Gastrocnemius medialis (tissue), 4 donors: Measurements from ENCODE around the gene WFDC5. TPM values are rescaled to one million over a fixed set of nuclear protein-coding genes. Genes with fewer than 3 reads are reported as not detected.

Experiments used
- ATAC-seq, 2 donors: fragments of 150-250 bp; one replicate each; pipeline ENCODE4 v1.9.1; 2016
- DNase-seq, 2 donors: peaks; one replicate each; pipeline ENCODE4 v3.0.0-alpha.2; 2019
- H3K27ac ChIP-seq, 4 donors: fragments of 200-600 bp; sonication (generic); 1 replicate in 1 of 4; 2 replicates in 3 of 4; pipeline ENCODE4 v1.5.1; 2016 to 2018; ENCODE audit warnings: mild to moderate bottlenecking in 2 of 4, moderate library complexity in 1 of 4
- H3K27me3 ChIP-seq, 3 donors: fragments of 200-600 bp; sonication (generic) in 2 of 3; 1 replicate in 1 of 3; 2 replicates in 2 of 3; pipeline versions ENCODE4 v1.5.1 to v1.6.0; 2016 to 2019; ENCODE audit warnings: mild to moderate bottlenecking in 1 of 3, moderate library complexity in 1 of 3
- H3K36me3 ChIP-seq, 2 donors: fragments of 200-600 bp; sonication (generic) in 1 of 2; one replicate each; pipeline ENCODE4 v1.5.1; 2017 to 2018
- H3K4me1 ChIP-seq, 2 donors: fragments of 200-600 bp; sonication (generic) in 1 of 2; one replicate each; pipeline ENCODE4 v1.5.1; 2016 to 2017; ENCODE audit warnings: mild to moderate bottlenecking in 2 of 2
- H3K4me3 ChIP-seq, 4 donors: fragments of 200-600 bp; sonication (generic) in 3 of 4; 1 replicate in 1 of 4; 2 replicates in 3 of 4; pipeline ENCODE4 v1.5.1; 2016 to 2019; ENCODE audit warnings: mild to moderate bottlenecking in 2 of 4
- H3K9me3 ChIP-seq, 3 donors: fragments of 200-600 bp; sonication (generic) in 2 of 3; 1 replicate in 1 of 3; 2 replicates in 2 of 3; pipeline ENCODE4 v1.5.1; 2016 to 2019
- POLR2A ChIP-seq, 2 donors: fragments of 450-650 bp; IDR thresholded peaks; one replicate each; pipeline ENCODE4 v1.6.1; 2017; ENCODE audit warnings: antibody characterized with exemption in 2 of 2, mild to moderate bottlenecking in 2 of 2, moderate library complexity in 2 of 2
- in situ Hi-C, 4 donors: fragments of 200-750 bp; cut with MboI; loops; one replicate each; pipeline versions ENCODE4 v1.15.0 to v1.8.0; 2017; ENCODE audit warnings: low sequenced_read_pairs in 4 of 4
- intact Hi-C: fragments of 100-400 bp; cut with DNase I; formaldehyde crosslinking; loops from one replicate; pipeline ENCODE4 v1.15.1; 2023; ENCODE audit warnings: low total_unique reads
- total RNA-seq, 4 donors: library from RNA; depleted of rRNA; stranded (reverse); fragments of >200 nt; gene quantifications; one replicate each; pipeline versions ENCODE4 v1.1.0 to v1.2.3, GENCODE V29; 2016
- TF ChIP-seq, protein P1 (sequence below), 5 experiments: fragments of 450-650 bp in 3 of 5; fragments of 200-600 bp in 2 of 5; sonication (generic) in 2 of 5; IDR thresholded peaks in 4 of 5; conservative IDR thresholded peaks in 1 of 5; 1 replicate in 4 of 5; 2 replicates in 1 of 5; pipeline ENCODE4 v1.5.1; 2016 to 2019; ENCODE audit warnings: antibody characterized with exemption in 5 of 5, mild to moderate bottlenecking in 3 of 5, moderate library complexity in 3 of 5

WFDC5 gene
- total RNA-seq, 4 donors from 2014 or later = not detected

- Histone ChIP-seq H3K36me3 (no peaks in the 10 kb centered on the region), H3K4me1 (no peaks in the 10 kb centered on the region), H3K27me3 (no peaks in the 10 kb centered on the region), H3K9me3 (no peaks in the 10 kb centered on the region), H3K27ac (no peak overlapping the region), H3K4me3 (no peak overlapping the region)
- intact Hi-C loops = no loop called here
- in situ Hi-C loops = no loop called here
- no peak for ATAC-seq
- TF ChIP-seq POLR2A (IDR thresholded peaks at IDR 0.05) = no peak
- TF ChIP-seq, protein P1, sequence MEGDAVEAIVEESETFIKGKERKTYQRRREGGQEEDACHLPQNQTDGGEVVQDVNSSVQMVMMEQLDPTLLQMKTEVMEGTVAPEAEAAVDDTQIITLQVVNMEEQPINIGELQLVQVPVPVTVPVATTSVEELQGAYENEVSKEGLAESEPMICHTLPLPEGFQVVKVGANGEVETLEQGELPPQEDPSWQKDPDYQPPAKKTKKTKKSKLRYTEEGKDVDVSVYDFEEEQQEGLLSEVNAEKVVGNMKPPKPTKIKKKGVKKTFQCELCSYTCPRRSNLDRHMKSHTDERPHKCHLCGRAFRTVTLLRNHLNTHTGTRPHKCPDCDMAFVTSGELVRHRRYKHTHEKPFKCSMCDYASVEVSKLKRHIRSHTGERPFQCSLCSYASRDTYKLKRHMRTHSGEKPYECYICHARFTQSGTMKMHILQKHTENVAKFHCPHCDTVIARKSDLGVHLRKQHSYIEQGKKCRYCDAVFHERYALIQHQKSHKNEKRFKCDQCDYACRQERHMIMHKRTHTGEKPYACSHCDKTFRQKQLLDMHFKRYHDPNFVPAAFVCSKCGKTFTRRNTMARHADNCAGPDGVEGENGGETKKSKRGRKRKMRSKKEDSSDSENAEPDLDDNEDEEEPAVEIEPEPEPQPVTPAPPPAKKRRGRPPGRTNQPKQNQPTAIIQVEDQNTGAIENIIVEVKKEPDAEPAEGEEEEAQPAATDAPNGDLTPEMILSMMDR (IDR thresholded peaks at IDR 0.05 in 4 of 5, conservative IDR thresholded peaks at IDR 0.05 in 1 of 5) = no peak
- no peak for DNase-seq
Observed at GRCh38 chr20:45087097-45087790, 27.7 kb downstream of the WFDC5 start.

DNA sequence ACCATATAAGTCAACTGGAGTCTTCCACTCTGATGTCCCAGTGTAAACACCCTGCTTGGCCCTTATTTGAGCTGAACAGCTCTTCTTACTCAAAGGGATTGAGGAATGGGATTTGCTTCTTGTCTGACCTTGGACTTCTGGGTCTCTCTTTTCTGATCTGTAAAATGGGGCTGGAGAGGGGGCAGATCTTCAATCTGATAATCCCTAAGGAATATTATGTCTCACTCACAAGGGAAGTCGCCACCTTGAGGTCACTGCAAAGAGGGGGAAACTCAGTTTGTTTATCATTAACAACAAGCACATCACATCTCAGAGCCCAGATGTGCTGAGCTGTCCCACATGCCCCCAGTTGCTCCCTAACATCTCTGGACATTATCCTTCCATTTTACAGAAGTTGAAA, 29.1 kb downstream of the WFDC5 start:
- no peaks in the 10 kb centered on the region for H3K27me3 ChIP-seq
- H3K9me3 ChIP-seq = no peaks in the 10 kb centered on the region
- H3K4me3 ChIP-seq = no peak overlapping the region
- intact Hi-C loops = no loop called here
- H3K27ac ChIP-seq = no peak overlapping the region
- no peaks in the 10 kb centered on the region for H3K4me1 ChIP-seq
- H3K36me3 ChIP-seq = peaks cover 0 to 6% of the 10 kb centered on the region in 2 donors
- ATAC-seq (no peak), DNase-seq (no peak)
- TF ChIP-seq POLR2A (IDR thresholded peaks at IDR 0.05) = no peak
- TF ChIP-seq, protein P1 (IDR thresholded peaks at IDR 0.05 in 4 of 5, conservative IDR thresholded peaks at IDR 0.05 in 1 of 5) = no peak
- in situ Hi-C loops = no loop called here

DNA sequence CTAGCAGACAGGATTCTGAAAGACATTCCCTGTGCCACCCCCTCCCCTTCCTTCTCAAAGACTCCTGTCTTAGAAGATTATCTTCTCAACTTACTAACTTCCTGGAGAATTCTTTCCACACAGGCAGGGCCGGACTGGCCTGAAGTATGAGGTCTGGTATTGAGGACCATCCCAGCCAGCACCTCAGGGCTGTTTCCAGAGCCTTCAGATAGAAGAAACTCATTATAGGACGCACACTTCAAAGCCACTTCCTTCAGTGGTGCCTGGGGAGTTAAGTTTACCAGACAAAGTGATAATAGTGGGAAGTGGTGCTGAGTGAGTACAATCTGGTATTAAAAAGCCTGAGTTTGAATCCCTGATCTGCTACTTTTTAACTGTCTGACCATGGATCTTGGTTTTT, 29.7 kb downstream of the WFDC5 start:
- H3K9me3 ChIP-seq = no peaks in the 10 kb centered on the region
- no peaks in the 10 kb centered on the region for H3K27me3 ChIP-seq
- TF ChIP-seq, protein P1 (IDR thresholded peaks at IDR 0.05 in 4 of 5, conservative IDR thresholded peaks at IDR 0.05 in 1 of 5) = no peak
- TF ChIP-seq POLR2A (IDR thresholded peaks at IDR 0.05) = no peak
- intact Hi-C loops = no loop called here
- H3K27ac ChIP-seq = no peak overlapping the region
- in situ Hi-C loops = no loop called here
- no peak for ATAC-seq
- H3K4me3 ChIP-seq = no peak overlapping the region
- no peaks in the 10 kb centered on the region for H3K4me1 ChIP-seq
- H3K36me3 ChIP-seq = peaks cover 0 to 12% of the 10 kb centered on the region in 2 donors
- no peak for DNase-seq

DNA sequence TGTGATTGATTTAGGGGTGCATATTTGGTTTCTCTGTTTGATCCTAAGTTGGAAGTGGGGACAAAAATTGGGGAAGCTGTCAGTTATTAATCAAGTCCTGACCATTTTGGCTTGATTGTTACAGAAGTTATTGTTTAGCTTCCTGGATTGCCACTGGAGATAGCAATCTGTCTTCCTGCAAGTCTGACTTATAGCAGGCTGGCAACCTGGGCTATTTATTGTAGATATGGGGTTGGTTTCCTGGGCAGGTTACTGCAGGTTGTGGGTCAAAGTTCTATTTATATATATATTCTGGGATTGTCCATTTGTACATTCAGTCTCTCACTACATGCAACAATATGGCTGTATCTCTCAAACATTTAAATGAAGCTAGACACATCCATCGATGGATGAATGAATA, 31.8 kb downstream of the WFDC5 start:
- intact Hi-C loops = no loop called here
- in situ Hi-C loops = no loop called here
- TF ChIP-seq, protein P1 (IDR thresholded peaks at IDR 0.05 in 4 of 5, conservative IDR thresholded peaks at IDR 0.05 in 1 of 5) = no peak
- TF ChIP-seq POLR2A (IDR thresholded peaks at IDR 0.05) = no peak
- ATAC-seq (no peak), DNase-seq (no peak)
- peaks cover 0 to 31% of the 10 kb centered on the region in 2 donors for H3K36me3 ChIP-seq
- no peaks in the 10 kb centered on the region for H3K4me1 ChIP-seq
- no peak overlapping the region for H3K4me3 ChIP-seq
- no peak overlapping the region for H3K27ac ChIP-seq
- H3K27me3 ChIP-seq = no peaks in the 10 kb centered on the region
- H3K9me3 ChIP-seq = no peaks in the 10 kb centered on the region

DNA sequence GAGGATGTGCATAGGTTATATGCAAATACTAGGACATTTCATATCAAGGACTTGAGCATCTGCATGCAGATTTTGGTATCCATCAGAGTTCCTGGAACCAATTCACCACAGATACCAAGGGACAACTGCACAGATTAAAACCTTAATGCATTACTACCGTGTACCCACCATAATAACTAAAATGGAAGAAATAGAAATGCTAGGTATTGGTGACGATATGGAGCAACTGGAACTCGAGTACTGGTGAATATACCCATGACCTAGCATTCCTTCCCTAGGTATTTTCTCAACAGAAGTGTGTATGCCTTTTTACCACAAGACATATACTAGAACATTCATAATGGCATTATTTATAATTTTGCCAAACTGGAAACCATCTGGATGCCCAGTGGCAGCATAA, 32.5 kb downstream of the WFDC5 start:
- Histone ChIP-seq H3K27ac (no peak overlapping the region), H3K4me1 (no peaks in the 10 kb centered on the region), H3K9me3 (no peaks in the 10 kb centered on the region), H3K4me3 (no peak overlapping the region), H3K27me3 (no peaks in the 10 kb centered on the region), H3K36me3 (peaks cover 0 to 31% of the 10 kb centered on the region in 2 donors)
- intact Hi-C loops (no loop called here), in situ Hi-C loops (no loop called here)
- no peak for TF ChIP-seq POLR2A (IDR thresholded peaks at IDR 0.05)
- TF ChIP-seq, protein P1 (IDR thresholded peaks at IDR 0.05 in 4 of 5, conservative IDR thresholded peaks at IDR 0.05 in 1 of 5) = no peak
- ATAC-seq (no peak), DNase-seq (no peak)
